NCI-H1436 treated with DMSO at 0.1 percent for 48 hours (cell line): ENCODE measurements around the gene FHIT.

Experiments
- DNase-seq: peaks from one replicate; lab custom pipeline; 2025; lab: John Stamatoyannopoulos, UW

FHIT gene

GRCh38 chr3:60102154-60102553 is 1149.1 kb downstream of the FHIT start:
- no peak for DNase-seq

DNA sequence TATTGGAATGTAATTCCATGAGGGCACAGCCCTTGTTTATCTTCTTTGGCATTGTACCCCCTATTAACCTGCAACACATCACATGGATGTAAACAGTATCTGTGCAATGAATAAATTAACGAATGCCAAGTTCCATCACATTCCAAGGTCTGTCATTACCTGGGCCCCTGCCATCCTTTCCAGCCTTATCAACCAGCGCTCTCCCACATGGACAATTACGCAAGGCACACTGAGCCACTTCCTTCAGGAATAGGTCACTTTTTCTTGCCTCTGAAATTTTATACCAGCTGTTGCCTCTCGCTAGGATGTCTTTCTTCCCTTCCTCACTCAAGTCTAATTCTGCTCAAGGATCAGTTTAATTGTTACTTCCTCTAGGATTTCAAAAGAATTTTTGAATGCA is 1149.6 kb downstream of the FHIT start:
- no peak for DNase-seq

- DNase-seq: no peak
Observed at GRCh38 chr3:60096403-60096802, 1154.8 kb downstream of the FHIT start.

- DNase-seq: no peak
Observed at GRCh38 chr3:60095930-60096329, 1155.3 kb downstream of the FHIT start.

DNA sequence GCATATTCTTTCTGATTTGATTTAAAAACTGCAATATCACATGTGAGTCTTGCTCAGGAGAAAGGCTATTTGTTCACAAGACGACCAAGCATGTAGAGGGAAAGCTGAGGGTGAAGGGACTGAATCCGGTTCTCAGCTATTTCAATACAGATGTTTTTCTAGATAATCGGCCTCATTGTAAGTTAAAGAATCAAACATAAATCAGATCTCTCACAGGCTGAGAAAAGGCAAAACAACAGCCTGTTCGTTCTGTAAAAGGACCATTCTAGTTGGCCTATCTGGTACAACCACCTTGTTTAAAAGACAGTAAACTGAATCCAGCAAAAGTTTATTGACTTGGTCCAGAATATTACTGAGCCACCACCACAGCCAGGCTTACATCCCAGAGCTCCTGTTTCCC is 1155.7 kb downstream of the FHIT start:
- DNase-seq: no peak

- no peak for DNase-seq
Observed at GRCh38 chr3:60094392-60094947, 1156.8 kb downstream of the FHIT start.

GRCh38 chr3:60090548-60090947 is 1160.7 kb downstream of the FHIT start:
- DNase-seq: no peak

DNA sequence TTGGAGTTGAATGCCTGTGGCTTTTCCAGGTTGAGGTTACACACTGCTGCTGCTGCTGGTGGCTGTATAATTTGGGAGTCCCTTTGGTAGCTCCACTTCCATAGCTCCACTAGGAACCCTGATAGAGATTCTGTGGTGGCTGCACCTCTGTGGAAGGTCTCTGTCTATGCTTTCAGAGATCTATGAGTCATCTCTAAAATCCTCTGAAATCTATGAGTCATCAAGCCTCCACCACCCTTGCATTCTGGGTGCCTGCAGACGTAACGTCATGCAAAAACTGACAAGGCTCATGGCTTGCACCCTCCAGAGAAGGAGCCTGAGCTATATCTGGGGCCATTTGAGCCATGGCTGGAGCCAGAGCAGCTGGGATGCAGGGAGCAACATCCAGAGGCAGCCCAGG is 1164.4 kb downstream of the FHIT start:
- no peak for DNase-seq

DNA sequence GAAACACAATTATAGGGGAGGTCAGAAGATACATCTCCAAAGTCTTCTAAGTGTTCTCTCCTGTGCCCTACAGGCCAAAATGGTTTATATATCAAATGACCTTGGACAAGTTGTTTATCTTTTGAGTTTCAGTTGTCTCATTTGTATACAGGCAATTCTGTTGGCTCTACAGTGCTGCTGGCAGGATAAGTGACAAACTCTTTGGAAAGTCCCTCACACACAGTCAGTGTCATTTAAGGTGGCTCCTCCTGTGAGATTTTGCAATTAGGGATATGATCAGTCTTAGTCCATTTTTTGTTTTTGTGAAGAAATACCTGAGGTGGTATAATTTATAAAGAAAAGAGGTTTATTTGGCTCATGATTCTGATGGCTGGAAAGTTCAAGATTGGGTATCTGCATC is 1165.6 kb downstream of the FHIT start:
- DNase-seq: no peak

- DNase-seq: no peak
Observed at GRCh38 chr3:60081381-60082095, 1169.7 kb downstream of the FHIT start.

GRCh38 chr3:60080648-60081047 is 1170.6 kb downstream of the FHIT start:
- DNase-seq: no peak

- no peak for DNase-seq
Observed at GRCh38 chr3:60079076-60079475, 1172.2 kb downstream of the FHIT start.

GRCh38 chr3:60076331-60076730 is 1174.9 kb downstream of the FHIT start:
- no peak for DNase-seq

DNA sequence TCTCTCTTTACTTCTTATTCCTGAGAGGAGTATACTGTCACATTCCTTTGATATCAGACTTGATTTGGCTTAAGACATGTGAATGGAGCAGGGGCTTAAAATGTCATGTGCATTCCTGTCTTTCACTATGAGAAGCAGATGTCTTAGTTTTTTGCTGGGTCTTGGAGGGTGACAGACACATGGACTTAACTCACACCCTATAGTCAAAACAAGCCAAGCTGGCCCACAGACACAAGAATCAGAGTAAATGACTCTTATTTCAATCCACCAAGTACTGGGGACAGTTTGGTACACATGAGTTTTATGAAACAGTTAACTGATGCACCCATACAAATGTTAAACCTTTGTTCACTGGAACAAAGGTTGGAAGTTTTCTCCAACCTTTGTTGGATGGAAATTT is 1177.3 kb downstream of the FHIT start:
- no peak for DNase-seq

DNA sequence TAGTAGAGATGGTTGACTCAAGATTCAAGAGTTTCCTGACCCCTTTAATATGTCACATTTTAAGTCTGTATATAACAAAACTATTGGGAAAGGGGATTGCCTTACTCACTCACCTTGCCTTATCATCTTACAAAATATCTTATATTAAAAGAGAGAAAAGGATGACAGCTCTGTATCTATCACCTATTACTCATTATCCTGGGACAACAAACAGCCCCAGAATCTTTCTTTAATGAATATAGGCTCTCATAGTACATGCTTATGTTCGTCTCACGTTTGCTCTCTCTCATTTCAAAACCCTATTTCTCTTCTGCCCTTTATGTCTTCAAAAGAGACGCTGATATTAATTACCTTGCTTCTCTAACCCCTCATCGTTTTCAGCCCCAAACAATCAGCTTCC is 1178.0 kb downstream of the FHIT start:
- DNase-seq: no peak

DNA sequence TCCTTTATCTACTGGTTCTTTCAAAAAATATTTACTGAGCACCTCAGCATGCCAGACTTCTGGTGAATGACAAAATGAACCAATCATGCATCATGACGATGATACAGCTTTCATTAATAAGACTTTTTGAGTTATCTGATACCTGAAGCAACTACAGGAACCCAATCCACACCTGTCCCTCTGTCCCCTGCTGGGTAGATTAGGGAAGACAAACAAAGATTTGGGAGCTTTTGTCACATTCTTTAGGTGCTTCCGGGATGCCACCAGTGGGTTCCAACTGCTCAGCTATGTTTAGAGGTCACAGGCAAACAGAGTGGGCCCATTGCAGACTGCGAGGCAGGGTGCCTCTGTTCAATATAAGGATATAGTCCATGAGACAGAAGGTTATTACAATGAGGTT is 1180.9 kb downstream of the FHIT start:
- DNase-seq: no peak

- no peak for DNase-seq
Observed at GRCh38 chr3:60065227-60065868, 1185.9 kb downstream of the FHIT start.

- no peak for DNase-seq
Observed at GRCh38 chr3:60064210-60065178, 1186.8 kb downstream of the FHIT start.

DNA sequence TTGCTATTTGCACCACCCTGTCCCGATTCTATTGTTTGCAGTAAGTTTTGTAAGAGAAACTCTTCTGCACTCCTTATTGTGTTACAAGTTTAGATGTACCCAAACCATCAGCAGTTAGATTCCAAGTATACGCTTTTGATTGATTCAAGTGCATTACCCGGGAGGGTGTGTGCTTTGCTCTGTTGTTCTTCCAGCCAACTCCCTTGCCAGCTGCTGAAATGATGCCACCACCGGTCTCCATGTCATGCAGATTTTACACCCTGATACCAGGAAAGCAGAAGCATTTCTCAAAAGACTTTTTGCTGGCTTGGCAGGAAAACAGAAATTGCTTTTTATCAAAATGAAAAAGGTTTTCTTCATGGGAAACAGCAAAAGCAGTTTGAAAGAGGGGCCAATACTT is 1194.8 kb downstream of the FHIT start:
- DNase-seq: no peak

GRCh38 chr3:60055765-60056164 is 1195.5 kb downstream of the FHIT start:
- no peak for DNase-seq

DNA sequence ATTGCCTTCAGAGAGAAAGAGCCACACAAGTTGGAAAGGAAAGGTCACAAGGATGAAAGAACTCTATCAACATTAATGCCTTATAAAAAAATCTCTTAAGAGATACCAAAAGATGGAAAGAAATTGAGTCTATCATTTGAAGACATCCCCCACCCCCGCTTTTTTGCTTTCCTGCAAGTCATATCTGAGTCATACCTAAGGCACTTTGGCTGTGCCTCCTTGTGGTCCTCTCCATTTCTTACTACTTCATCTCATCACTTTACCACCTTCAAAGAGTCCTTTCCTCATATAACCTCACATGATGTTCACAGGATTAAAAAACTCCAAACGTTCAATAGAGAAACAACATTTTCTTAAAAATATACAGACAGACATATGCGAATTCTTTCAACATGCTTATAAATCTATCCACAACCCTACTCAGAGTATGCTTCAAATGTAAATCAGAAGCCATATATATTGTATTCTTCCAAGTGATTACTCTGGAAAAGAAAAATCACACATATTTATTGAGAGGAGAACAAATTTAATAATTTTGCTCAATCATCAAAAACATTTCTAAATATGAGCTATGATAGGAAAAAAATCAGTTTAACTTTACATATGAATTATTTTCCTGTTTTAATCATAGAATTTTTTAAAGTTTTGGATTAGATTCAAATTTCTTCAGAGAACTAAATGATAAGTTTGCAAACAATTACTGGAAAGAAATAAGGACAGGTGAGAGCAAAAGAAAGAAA is 1197.6 kb downstream of the FHIT start:
- DNase-seq: no peak

DNA sequence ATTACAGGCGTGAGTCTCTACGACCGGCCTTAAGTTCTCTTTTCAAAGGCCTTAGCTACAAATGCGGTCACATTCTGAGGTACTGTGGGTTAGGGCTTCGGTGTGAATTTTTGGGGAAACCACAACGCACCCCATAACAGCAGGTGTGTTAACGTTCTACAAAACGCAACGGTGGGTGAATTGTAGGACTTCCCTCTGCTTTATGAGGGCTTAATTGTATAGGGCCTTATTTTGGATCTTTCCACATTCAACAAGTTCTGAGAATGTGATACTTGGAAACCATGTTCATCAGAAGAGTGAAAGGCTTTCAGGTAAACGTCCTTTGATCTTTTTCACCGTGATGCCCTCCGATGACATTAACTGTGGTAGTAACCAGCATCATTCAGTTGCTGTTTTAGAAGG is 1202.8 kb downstream of the FHIT start:
- DNase-seq: no peak
